ENCODE measurements around the gene CHN2. TPM values are rescaled to one million over a fixed set of nuclear protein-coding genes. Genes with fewer than 3 reads are reported as not detected.

The CHN2 gene
- total RNA-seq, 2 experiments from 2014 or later, result 10.1 to 12.6 TPM

- CTCF ChIA-PET, result no interaction called here
- DNase-seq (no peak), ATAC-seq (no peak)
- H3K27ac Mint-ChIP-seq, result no peak overlapping the region
- no peaks in the 10 kb centered on the region for H3K9me3 Mint-ChIP-seq (ENCODE audit: low read depth)
- no peaks in the 10 kb centered on the region for H3K4me1 Mint-ChIP-seq
- no peak overlapping the region for H3K4me3 Mint-ChIP-seq
- H3K27me3 Mint-ChIP-seq, result no peaks in the 10 kb centered on the region
- H3K36me3 Mint-ChIP-seq, result no peaks in the 10 kb centered on the region
These were observed 284.2 kb downstream of the CHN2 start for GRCh38 chr7:29478687-29479240.

- Mint-ChIP-seq H3K27me3 (no peaks in the 10 kb centered on the region), H3K27ac (no peak overlapping the region), H3K36me3 (no peaks in the 10 kb centered on the region), H3K4me3 (no peak overlapping the region), H3K4me1 (no peaks in the 10 kb centered on the region), H3K9me3 (ENCODE audit: low read depth) (no peaks in the 10 kb centered on the region)
- CTCF ChIA-PET, result no interaction called here
- DNase-seq (no peak), ATAC-seq (no peak)
These were observed 285.0 kb downstream of the CHN2 start for GRCh38 chr7:29479301-29480200.

- no peaks in the 10 kb centered on the region for H3K27me3 Mint-ChIP-seq
- H3K27ac Mint-ChIP-seq, result no peak overlapping the region
- H3K4me3 Mint-ChIP-seq, result no peak overlapping the region
- H3K36me3 Mint-ChIP-seq, result no peaks in the 10 kb centered on the region
- H3K9me3 Mint-ChIP-seq (ENCODE audit: low read depth), result no peaks in the 10 kb centered on the region
- no peak for DNase-seq
- no peak for ATAC-seq
- H3K4me1 Mint-ChIP-seq, result no peaks in the 10 kb centered on the region
- CTCF ChIA-PET, result no interaction called here
These were observed 285.9 kb downstream of the CHN2 start for GRCh38 chr7:29480451-29480850.

GRCh38 chr7:29480934-29481651 lies 286.5 kb downstream of the CHN2 start:
- no peak overlapping the region for H3K27ac Mint-ChIP-seq
- no peaks in the 10 kb centered on the region for H3K36me3 Mint-ChIP-seq
- H3K9me3 Mint-ChIP-seq (ENCODE audit: low read depth), result no peaks in the 10 kb centered on the region
- no peak for DNase-seq
- ATAC-seq, result no peak
- H3K4me3 Mint-ChIP-seq, result no peak overlapping the region
- CTCF ChIA-PET, result no interaction called here
- no peaks in the 10 kb centered on the region for H3K4me1 Mint-ChIP-seq
- no peaks in the 10 kb centered on the region for H3K27me3 Mint-ChIP-seq

- no peak overlapping the region for H3K4me3 Mint-ChIP-seq
- CTCF ChIA-PET, result no interaction called here
- DNase-seq (no peak), ATAC-seq (no peak)
- H3K9me3 Mint-ChIP-seq (ENCODE audit: low read depth), result no peaks in the 10 kb centered on the region
- no peaks in the 10 kb centered on the region for H3K36me3 Mint-ChIP-seq
- no peaks in the 10 kb centered on the region for H3K4me1 Mint-ChIP-seq
- H3K27ac Mint-ChIP-seq, result no peak overlapping the region
- H3K27me3 Mint-ChIP-seq, result no peaks in the 10 kb centered on the region
These were observed 287.5 kb downstream of the CHN2 start for GRCh38 chr7:29482056-29482455.

GRCh38 chr7:29483219-29484104 lies 288.9 kb downstream of the CHN2 start:
- no peak overlapping the region for H3K4me3 Mint-ChIP-seq
- no peaks in the 10 kb centered on the region for H3K9me3 Mint-ChIP-seq (ENCODE audit: low read depth)
- H3K27me3 Mint-ChIP-seq, result no peaks in the 10 kb centered on the region
- peaks cover 7% of the 10 kb centered on the region for H3K4me1 Mint-ChIP-seq
- CTCF ChIA-PET, result no interaction called here
- no peaks in the 10 kb centered on the region for H3K36me3 Mint-ChIP-seq
- ATAC-seq, result no peak
- no peak overlapping the region for H3K27ac Mint-ChIP-seq
- no peak for DNase-seq

GRCh38 chr7:29484280-29484679 lies 289.7 kb downstream of the CHN2 start:
- DNase-seq (no peak), ATAC-seq (no peak)
- CTCF ChIA-PET, result no interaction called here
- peaks cover 10% of the 10 kb centered on the region for H3K4me1 Mint-ChIP-seq
- H3K9me3 Mint-ChIP-seq (ENCODE audit: low read depth), result no peaks in the 10 kb centered on the region
- H3K27me3 Mint-ChIP-seq, result no peaks in the 10 kb centered on the region
- no peak overlapping the region for H3K4me3 Mint-ChIP-seq
- H3K36me3 Mint-ChIP-seq, result no peaks in the 10 kb centered on the region
- H3K27ac Mint-ChIP-seq, result no peak overlapping the region

- H3K9me3 Mint-ChIP-seq (ENCODE audit: low read depth), result no peaks in the 10 kb centered on the region
- no peaks in the 10 kb centered on the region for H3K27me3 Mint-ChIP-seq
- CTCF ChIA-PET, result interaction anchor here (1.2 kb wide), 1 partner anchor 295 kb away, joined by 3 read pairs; no protein-coding TSS in a partner anchor
- H3K27ac Mint-ChIP-seq, result no peak overlapping the region
- no peak overlapping the region for H3K4me3 Mint-ChIP-seq
- no peaks in the 10 kb centered on the region for H3K36me3 Mint-ChIP-seq
- peaks cover 10% of the 10 kb centered on the region for H3K4me1 Mint-ChIP-seq
- no peak for DNase-seq
- ATAC-seq, result no peak
These were observed 291.0 kb downstream of the CHN2 start for GRCh38 chr7:29485339-29486190.

- Mint-ChIP-seq H3K27me3 (no peaks in the 10 kb centered on the region), H3K36me3 (no peaks in the 10 kb centered on the region), H3K4me3 (no peak overlapping the region), H3K9me3 (ENCODE audit: low read depth) (no peaks in the 10 kb centered on the region), H3K4me1 (peaks cover 10% of the 10 kb centered on the region), H3K27ac (no peak overlapping the region)
- CTCF ChIA-PET, result interaction anchor here (1.2 kb wide), 1 partner anchor 295 kb away, joined by 3 read pairs; no protein-coding TSS in a partner anchor
- DNase-seq (no peak), ATAC-seq (no peak)
These were observed 291.7 kb downstream of the CHN2 start for GRCh38 chr7:29486191-29486700.

- no peaks in the 10 kb centered on the region for H3K36me3 Mint-ChIP-seq
- H3K27me3 Mint-ChIP-seq, result no peaks in the 10 kb centered on the region
- ATAC-seq (no peak), DNase-seq (no peak)
- no peak overlapping the region for H3K4me3 Mint-ChIP-seq
- H3K27ac Mint-ChIP-seq, result no peak overlapping the region
- no peaks in the 10 kb centered on the region for H3K9me3 Mint-ChIP-seq (ENCODE audit: low read depth)
- H3K4me1 Mint-ChIP-seq, result peaks cover 10% of the 10 kb centered on the region
- CTCF ChIA-PET, result no interaction called here
These were observed 292.8 kb downstream of the CHN2 start for GRCh38 chr7:29487424-29487823.

GRCh38 chr7:29488203-29488970 lies 293.8 kb downstream of the CHN2 start:
- Mint-ChIP-seq H3K9me3 (ENCODE audit: low read depth) (no peaks in the 10 kb centered on the region), H3K27me3 (no peaks in the 10 kb centered on the region), H3K27ac (no peak overlapping the region), H3K4me3 (no peak overlapping the region), H3K4me1 (peaks cover 10% of the 10 kb centered on the region), H3K36me3 (no peaks in the 10 kb centered on the region)
- CTCF ChIA-PET, result no interaction called here
- ATAC-seq, result no peak
- no peak for DNase-seq

GRCh38 chr7:29488977-29489376 lies 294.4 kb downstream of the CHN2 start:
- peaks cover 10% of the 10 kb centered on the region for H3K4me1 Mint-ChIP-seq
- no peaks in the 10 kb centered on the region for H3K36me3 Mint-ChIP-seq
- ATAC-seq, result no peak
- H3K27me3 Mint-ChIP-seq, result no peaks in the 10 kb centered on the region
- CTCF ChIA-PET, result no interaction called here
- DNase-seq, result no peak
- no peak overlapping the region for H3K4me3 Mint-ChIP-seq
- H3K9me3 Mint-ChIP-seq (ENCODE audit: low read depth), result no peaks in the 10 kb centered on the region
- no peak overlapping the region for H3K27ac Mint-ChIP-seq

Data from activated CD8-positive, alpha-beta memory T cell treated with anti-CD3 and anti-CD28 coated beads, Interleukin-2, amount 10 ng/mL, durations not matched to agents 7 days and 5 days (primary cell).